Muscle layer of duodenum (tissue), 2 donors: ENCODE measurements around the gene HDAC4.
A peak's percentile ranks its signal among the peaks of the same experiment; 100 is the strongest.

Source experiments
- H3K27ac ChIP-seq: one replicate; pipeline ENCODE4 v1.7.0; 2013; ENCODE audit warnings: mild to moderate bottlenecking, low read length
- H3K27me3 ChIP-seq: one replicate; pipeline ENCODE4 v1.7.0; 2013; ENCODE audit warnings: low read depth, mild to moderate bottlenecking, control low read depth, low read length
- H3K36me3 ChIP-seq, 2 donors: one replicate each; pipeline ENCODE4 v1.7.0; 2013; ENCODE audit warnings: low read length in 2 of 2, control low read depth in 1 of 2, mild to moderate bottlenecking in 1 of 2; ENCODE audit not compliant: insufficient read depth in 2 of 2, control insufficient read depth in 1 of 2
- H3K4me1 ChIP-seq, 2 donors: one replicate each; pipeline ENCODE4 v1.7.0; 2013; ENCODE audit warnings: low read length in 2 of 2, mild to moderate bottlenecking in 2 of 2, control low read depth in 1 of 2, moderate library complexity in 1 of 2; ENCODE audit not compliant: insufficient read depth in 2 of 2, control insufficient read depth in 1 of 2
- H3K4me3 ChIP-seq, 2 donors: one replicate each; pipeline ENCODE4 v1.7.0; 2013; ENCODE audit warnings: low read length in 2 of 2, low read depth in 1 of 2, mild to moderate bottlenecking in 1 of 2
- H3K9me3 ChIP-seq, 2 donors: one replicate each; pipeline ENCODE4 v1.7.0; 2013; ENCODE audit warnings: low read length in 2 of 2, control low read depth in 1 of 2, mild to moderate bottlenecking in 1 of 2; ENCODE audit not compliant: control insufficient read depth in 1 of 2
- donor health status: healthy.

The HDAC4 gene

GRCh38 chr2:239255218-239255617, 145.6 kb downstream of the HDAC4 start:
- no peaks in the 10 kb centered on the region for H3K27me3 ChIP-seq
- H3K4me3 ChIP-seq, result no peak overlapping the region
- peaks cover 25 to 54% of the 10 kb centered on the region in 2 donors for H3K4me1 ChIP-seq
- no peaks in the 10 kb centered on the region for H3K36me3 ChIP-seq
- no peaks in the 10 kb centered on the region for H3K9me3 ChIP-seq
- no peak overlapping the region for H3K27ac ChIP-seq

GRCh38 chr2:239253701-239254436, 147.0 kb downstream of the HDAC4 start:
- Histone ChIP-seq H3K36me3 (no peaks in the 10 kb centered on the region), H3K27me3 (no peaks in the 10 kb centered on the region), H3K27ac (no peak overlapping the region), H3K4me1 (peaks cover 16 to 54% of the 10 kb centered on the region in 2 donors), H3K9me3 (no peaks in the 10 kb centered on the region), H3K4me3 (no peak overlapping the region)

- Histone ChIP-seq H3K4me1 (peaks cover 11 to 49% of the 10 kb centered on the region in 2 donors), H3K27ac (no peak overlapping the region), H3K27me3 (no peaks in the 10 kb centered on the region), H3K36me3 (no peaks in the 10 kb centered on the region), H3K4me3 (no peak overlapping the region), H3K9me3 (no peaks in the 10 kb centered on the region)
These were observed 147.6 kb downstream of the HDAC4 start for GRCh38 chr2:239253264-239253663.

- H3K36me3 ChIP-seq, result no peaks in the 10 kb centered on the region
- H3K4me1 ChIP-seq, result peaks cover 11 to 45% of the 10 kb centered on the region in 2 donors
- H3K27ac ChIP-seq, result no peak overlapping the region
- H3K27me3 ChIP-seq, result no peaks in the 10 kb centered on the region
- no peak overlapping the region for H3K4me3 ChIP-seq
- H3K9me3 ChIP-seq, result no peaks in the 10 kb centered on the region
These were observed 148.0 kb downstream of the HDAC4 start for GRCh38 chr2:239252801-239253200.

GRCh38 chr2:239252393-239252792, 148.4 kb downstream of the HDAC4 start:
- Histone ChIP-seq H3K27me3 (no peaks in the 10 kb centered on the region), H3K36me3 (no peaks in the 10 kb centered on the region), H3K4me3 (no peak overlapping the region), H3K9me3 (no peaks in the 10 kb centered on the region), H3K4me1 (peaks cover 10 to 44% of the 10 kb centered on the region in 2 donors), H3K27ac (no peak overlapping the region)

DNA sequence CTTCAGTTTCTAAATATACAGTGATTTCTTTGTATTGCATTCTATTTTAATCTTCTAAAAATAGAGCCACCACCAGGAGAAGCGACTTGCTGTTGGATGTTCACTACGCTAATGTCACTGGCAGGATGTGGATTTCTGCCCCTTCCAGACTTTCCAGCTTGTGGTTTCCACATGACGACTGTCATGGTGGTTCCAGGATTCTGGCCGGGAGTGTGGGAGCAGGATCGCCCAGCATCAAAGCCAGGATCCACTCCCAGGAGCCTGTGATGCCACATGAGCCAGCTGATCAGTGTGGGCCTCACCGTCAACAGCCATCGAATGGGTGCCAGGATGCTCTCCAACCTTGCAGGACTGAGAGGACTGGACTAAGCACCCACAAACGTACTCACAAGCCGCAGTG, 148.8 kb downstream of the HDAC4 start:
- no peaks in the 10 kb centered on the region for H3K9me3 ChIP-seq
- H3K27me3 ChIP-seq, result no peaks in the 10 kb centered on the region
- H3K4me1 ChIP-seq, result peaks cover 7 to 46% of the 10 kb centered on the region in 2 donors
- H3K36me3 ChIP-seq, result no peaks in the 10 kb centered on the region
- H3K27ac ChIP-seq, result no peak overlapping the region
- H3K4me3 ChIP-seq, result no peak overlapping the region

- Histone ChIP-seq H3K27ac (peak overlapping the region; percentile 48), H3K4me3 (no peak overlapping the region), H3K9me3 (no peaks in the 10 kb centered on the region), H3K4me1 (peaks cover 3 to 46% of the 10 kb centered on the region in 2 donors), H3K27me3 (no peaks in the 10 kb centered on the region), H3K36me3 (no peaks in the 10 kb centered on the region)
These were observed 150.4 kb downstream of the HDAC4 start for GRCh38 chr2:239250216-239251081.

- Histone ChIP-seq H3K4me3 (no peak overlapping the region), H3K4me1 (peaks cover 0 to 44% of the 10 kb centered on the region in 2 donors), H3K27me3 (no peaks in the 10 kb centered on the region), H3K36me3 (no peaks in the 10 kb centered on the region), H3K9me3 (no peaks in the 10 kb centered on the region), H3K27ac (peak overlapping the region; percentile 48)
These were observed 151.0 kb downstream of the HDAC4 start for GRCh38 chr2:239249776-239250175.

DNA sequence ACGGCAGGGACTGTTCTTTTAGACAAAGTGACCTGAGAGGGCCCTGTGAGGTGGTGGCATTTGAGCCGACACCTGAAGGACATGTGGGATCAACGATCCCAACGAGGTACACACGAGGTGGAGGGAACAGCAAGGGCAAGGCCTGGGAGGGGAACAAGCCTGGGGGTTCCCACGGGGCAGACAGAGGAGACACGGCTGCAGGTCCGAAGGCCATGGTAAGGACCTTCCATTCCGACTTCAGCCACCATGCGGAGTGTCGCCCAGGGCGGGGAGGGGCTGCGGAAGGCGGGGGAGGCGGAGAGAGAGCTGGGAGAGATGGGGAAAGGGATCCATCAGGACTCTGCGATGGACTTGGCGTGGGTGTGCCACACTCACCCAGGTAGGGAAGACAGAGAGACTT, 151.8 kb downstream of the HDAC4 start:
- no peaks in the 10 kb centered on the region for H3K36me3 ChIP-seq
- H3K9me3 ChIP-seq, result no peaks in the 10 kb centered on the region
- H3K27me3 ChIP-seq, result no peaks in the 10 kb centered on the region
- peaks cover 0 to 49% of the 10 kb centered on the region in 2 donors for H3K4me1 ChIP-seq
- H3K27ac ChIP-seq, result peak overlapping the region; percentile 21
- no peak overlapping the region for H3K4me3 ChIP-seq

DNA sequence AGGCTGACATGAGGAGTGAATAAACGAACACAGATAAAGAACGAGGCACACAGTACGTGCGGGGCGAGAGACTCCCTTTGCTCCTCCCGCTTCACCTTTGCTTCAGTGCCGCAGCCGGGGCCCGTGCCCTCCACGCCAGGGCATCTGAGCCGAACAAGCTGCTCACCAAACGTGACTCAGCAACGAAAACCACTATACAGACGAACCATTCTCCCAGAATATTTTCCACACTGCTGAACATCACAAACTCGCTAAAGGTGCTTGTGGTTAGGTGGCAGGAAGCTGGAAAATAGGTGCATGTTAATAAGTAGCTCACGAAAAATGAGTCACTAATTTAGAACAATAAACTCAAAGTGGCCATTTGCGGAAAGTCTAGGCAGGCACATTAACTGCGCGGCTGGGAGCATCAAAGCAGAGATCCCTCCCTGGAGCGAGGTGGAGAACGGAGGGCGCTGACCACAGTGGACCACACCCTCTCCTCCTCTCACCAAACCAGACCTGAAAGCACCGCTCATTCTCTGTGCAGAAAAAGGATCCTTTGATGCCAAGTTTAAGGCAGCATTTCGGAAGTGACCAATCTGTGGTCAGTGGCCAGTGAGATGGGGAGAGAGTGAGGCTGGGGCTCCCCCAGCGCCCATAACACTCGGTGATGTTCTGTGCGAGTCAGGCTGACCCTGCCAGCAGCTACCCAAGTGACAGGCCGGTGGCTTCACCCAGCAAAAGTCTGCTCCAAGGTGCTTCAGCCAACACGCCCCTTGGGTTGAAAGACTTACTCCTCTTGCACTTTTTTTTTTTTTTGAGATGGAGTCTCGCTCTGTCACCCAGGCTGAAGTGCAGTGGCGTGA, 153.2 kb downstream of the HDAC4 start:
- Histone ChIP-seq H3K27ac (no peak overlapping the region), H3K4me3 (no peak overlapping the region), H3K9me3 (no peaks in the 10 kb centered on the region), H3K4me1 (peaks cover 0 to 43% of the 10 kb centered on the region in 2 donors), H3K36me3 (no peaks in the 10 kb centered on the region), H3K27me3 (no peaks in the 10 kb centered on the region)

- H3K27me3 ChIP-seq, result no peaks in the 10 kb centered on the region
- H3K27ac ChIP-seq, result no peak overlapping the region
- no peaks in the 10 kb centered on the region for H3K9me3 ChIP-seq
- H3K4me1 ChIP-seq, result peaks cover 0 to 39% of the 10 kb centered on the region in 2 donors
- no peak overlapping the region for H3K4me3 ChIP-seq
- H3K36me3 ChIP-seq, result no peaks in the 10 kb centered on the region
These were observed 154.1 kb downstream of the HDAC4 start for GRCh38 chr2:239246723-239247122.
